K562 (cell line): ENCODE measurements around the gene PPP1R12B. TPM values are rescaled to one million over a fixed set of nuclear protein-coding genes. Genes with fewer than 3 reads are reported as not detected.
A peak's percentile ranks its signal among the peaks of the same experiment; 100 is the strongest.

ENCODE experiments used
- ATAC-seq: fragments of 200-7000 bp; cut with Tn5 transposase; 3 replicates; pipeline ENCODE4 v1.9.1; 2020; ENCODE audit warnings: moderate library complexity
- BruUV-seq: library from RNA; stranded (reverse); fragments of 400-500 nt; replicated peaks from 2 replicates; lab custom pipeline; 2021; lab: Mats Ljungman, UMichigan
- CTCF ChIA-PET: fragments of 300-600 bp; formaldehyde crosslinking; extraction: SDS; loops from one replicate; lab custom pipeline; 2021; ENCODE audit warnings: low intra/inter-chr PET ratio; lab: Yijun Ruan, JAX
- POLR2A ChIA-PET: fragments of 300-600, 350-650 bp; sonication (Branson Sonifier 250); formaldehyde crosslinking; extraction: SDS; loops from one replicate; lab custom pipeline; 2021; ENCODE audit warnings: antibody characterized with exemption, inconsistent platforms; lab: Yijun Ruan, JAX
- DNase-seq, 4 experiments: peaks; one replicate each; pipeline versions ENCODE4 v3.0.0 to v3.0.0-alpha.2; 2011 to 2018; ENCODE audit warnings: low spot score in 3 of 4, mixed read lengths in 3 of 4; ENCODE audit errors: extremely low read depth in 1 of 4
- FAIRE-seq: peaks from 2 replicates; lab custom pipeline; 2011; peaks lifted over from hg19 to GRCh38; lab: Jason Lieb, UNC
- H2AFZ ChIP-seq: 2 replicates; pipeline ENCODE4 v1.6.0; 2011; ENCODE audit warnings: low read depth, low read length, control low read depth, inconsistent platforms
- H3K27ac ChIP-seq: fragments of 200-600 bp; 3 replicates; pipeline ENCODE4 v1.8.0; 2011; ENCODE audit warnings: low read depth, mild to moderate bottlenecking, control low read depth, inconsistent platforms, low read length, moderate library complexity, mixed read lengths; ENCODE audit errors: extremely low read depth
- H3K27me3 ChIP-seq, 2 experiments: fragments of 300-600 bp in 1 of 2; 2 replicates in 1 of 2; 3 replicates in 1 of 2; pipeline versions ENCODE4 v1.6.0 to v1.8.0; 2011; ENCODE audit warnings: inconsistent platforms in 2 of 2, low read length in 2 of 2, mild to moderate bottlenecking in 1 of 2, mixed read lengths in 1 of 2, moderate library complexity in 1 of 2; ENCODE audit not compliant: control insufficient read depth in 2 of 2, insufficient read depth in 2 of 2
- H3K36me3 ChIP-seq: fragments of 300-600 bp; 3 replicates; pipeline ENCODE4 v1.8.0; 2011; ENCODE audit warnings: mild to moderate bottlenecking, low read length, inconsistent platforms; ENCODE audit not compliant: control insufficient read depth, insufficient read depth
- H3K4me1 ChIP-seq, 2 experiments: fragments of 200-600 bp in 1 of 2; replicated peaks in 1 of 2; 2 replicates in 1 of 2; 3 replicates in 1 of 2; pipeline versions ENCODE4 v1.5.1 to v1.8.0; 2011; ENCODE audit warnings: inconsistent platforms in 2 of 2, low read length in 2 of 2, mild to moderate bottlenecking in 1 of 2, mixed read lengths in 1 of 2, moderate library complexity in 1 of 2; ENCODE audit not compliant: control insufficient read depth in 2 of 2, insufficient read depth in 2 of 2
- H3K4me2 ChIP-seq: 2 replicates; pipeline ENCODE4 v1.6.1; 2011; ENCODE audit warnings: low read length, control low read depth, inconsistent platforms, mixed read lengths; ENCODE audit not compliant: insufficient read depth
- H3K4me3 ChIP-seq: fragments of 200-600 bp; sonication (generic), shearing (Covaris generic); 2 replicates; pipeline ENCODE4 v1.5.1; 2016; ENCODE audit warnings: control low read depth, inconsistent platforms
- H3K79me2 ChIP-seq: fragments of 200-600 bp; 3 replicates; pipeline ENCODE4 v1.8.0; 2011; ENCODE audit warnings: low read length, inconsistent platforms; ENCODE audit not compliant: control insufficient read depth, insufficient read depth
- H3K9ac ChIP-seq, 2 experiments: 2 replicates each; pipeline versions ENCODE4 v1.6.0 to v1.6.1; 2011; ENCODE audit warnings: low read depth in 2 of 2, low read length in 2 of 2, control low read depth in 1 of 2, inconsistent platforms in 1 of 2, mild to moderate bottlenecking in 1 of 2, mixed read lengths in 1 of 2; ENCODE audit not compliant: insufficient read depth in 1 of 2
- H3K9me1 ChIP-seq: one replicate; pipeline ENCODE4 v1.6.0; 2011; ENCODE audit warnings: inconsistent platforms, mild to moderate bottlenecking, low read length, moderate library complexity; ENCODE audit not compliant: control insufficient read depth, insufficient read depth
- H3K9me3 ChIP-seq: replicated peaks from 2 replicates; pipeline ENCODE4 v1.5.1; 2011; ENCODE audit warnings: low read depth, low read length, inconsistent platforms; ENCODE audit not compliant: control insufficient read depth, insufficient read depth
- H4K20me1 ChIP-seq: replicated peaks from 2 replicates; pipeline ENCODE4 v1.6.1; 2011; ENCODE audit warnings: low read length, inconsistent platforms, mixed read lengths; ENCODE audit not compliant: control insufficient read depth, insufficient read depth
- FOXA1 ChIP-seq: fragments of 450-650 bp; IDR thresholded peaks from 2 replicates; pipeline ENCODE4 v1.6.1; 2016; ENCODE audit warnings: mild to moderate bottlenecking, borderline replicate concordance
- KDM1A ChIP-seq, 2 experiments: fragments of 450-650 bp; IDR thresholded peaks; 2 replicates each; pipeline ENCODE4 v1.6.1; 2016; ENCODE audit warnings: mild to moderate bottlenecking in 2 of 2
- SUPT5H ChIP-seq: fragments of 450-650 bp; IDR thresholded peaks from 2 replicates; pipeline ENCODE4 v1.6.1; 2016
- WGBS: fragments of 100-300 bp; shearing (Covaris generic); methylation state at CpG from one replicate; pipeline ENCODE4 v1.1.6; 2016; ENCODE audit warnings: low coverage, mixed read lengths; ENCODE audit not compliant: insufficient coverage; ENCODE audit errors: missing lambda C conversion rate; 5-methylcytosine and 5-hydroxymethylcytosine counted together
- in situ Hi-C: fragments of 300-500 bp; cut with MboI; formaldehyde crosslinking; loops from 4 replicates; pipeline ENCODE4 v1.15.0; 2018; ENCODE audit warnings: inconsistent platforms, mixed read lengths
- intact Hi-C: fragments of 100-400 bp; cut with micrococcal nuclease; formaldehyde crosslinking; loops from 2 replicates; pipeline ENCODE4 v1.14.2; 2022
- polyA plus RNA-seq, 8 experiments: library from polyadenylated mRNA; depleted of rRNA in 4 of 8; stranded (reverse) in 5 of 8; unstranded in 3 of 8; fragments of >200 nt; fragmentation: Nextera tagmentation in 2 of 8; fragmentation: Illumina TruSeq in 1 of 8; extraction: Ambion mirVana in 2 of 8; extraction: Trizol in 1 of 8; gene quantifications; 2 replicates each; pipeline versions ENCODE4 v1.2.1 to v1.2.3, GENCODE V29; 2011 to 2014; ENCODE audit warnings: inconsistent platforms in 1 of 8, missing spikeins in 1 of 8
- total RNA-seq, 7 experiments: library from RNA; depleted of rRNA in 6 of 7; stranded (reverse); fragments of >200 nt in 6 of 7; fragmentation: Illumina TruSeq in 2 of 7; extraction: Trizol in 2 of 7; gene quantifications; 2 replicates each; pipeline versions ENCODE4 v1.2.1 to v1.2.3, GENCODE V29; 2011 to 2021; ENCODE audit warnings: low replicate concordance in 1 of 7
- TF ChIP-seq, protein P1 (sequence below): fragments of 450-650 bp; IDR thresholded peaks from 2 replicates; pipeline ENCODE4 v1.6.1; 2014; ENCODE audit warnings: low read depth, mild to moderate bottlenecking, moderate library complexity, borderline replicate concordance

The PPP1R12B gene
- total and polyA plus RNA-seq, 9 of the 15 experiments (the other 6 are each of a cell fraction or from before 2014, with no cell fraction given): 0.73 to 16.9 (median 13.6) TPM

- no peaks in the 10 kb centered on the region for H3K27me3 ChIP-seq
- DNase-seq: no peak
- no TSS peak for BruUV-seq
- no peaks in the 10 kb centered on the region for H3K79me2 ChIP-seq
- no peaks in the 10 kb centered on the region for H4K20me1 ChIP-seq
- H3K9ac ChIP-seq: no peak overlapping the region
- no peak overlapping the region for H2AFZ ChIP-seq
- ATAC-seq: no peak
- H3K4me2 ChIP-seq: no peak overlapping the region
- H3K4me1 ChIP-seq: peaks cover 0 to 10% of the 10 kb centered on the region in 2 experiments; a peak in 2 of 5 replicates
- no peak overlapping the region for H3K27ac ChIP-seq
- peak in 1 of 2 experiments; percentile 19; a peak in 1 of 4 replicates for TF ChIP-seq KDM1A (IDR thresholded peaks at IDR 0.05)
- TF ChIP-seq FOXA1: no peak
- TF ChIP-seq SUPT5H: no peak
- TF ChIP-seq, protein P1, sequence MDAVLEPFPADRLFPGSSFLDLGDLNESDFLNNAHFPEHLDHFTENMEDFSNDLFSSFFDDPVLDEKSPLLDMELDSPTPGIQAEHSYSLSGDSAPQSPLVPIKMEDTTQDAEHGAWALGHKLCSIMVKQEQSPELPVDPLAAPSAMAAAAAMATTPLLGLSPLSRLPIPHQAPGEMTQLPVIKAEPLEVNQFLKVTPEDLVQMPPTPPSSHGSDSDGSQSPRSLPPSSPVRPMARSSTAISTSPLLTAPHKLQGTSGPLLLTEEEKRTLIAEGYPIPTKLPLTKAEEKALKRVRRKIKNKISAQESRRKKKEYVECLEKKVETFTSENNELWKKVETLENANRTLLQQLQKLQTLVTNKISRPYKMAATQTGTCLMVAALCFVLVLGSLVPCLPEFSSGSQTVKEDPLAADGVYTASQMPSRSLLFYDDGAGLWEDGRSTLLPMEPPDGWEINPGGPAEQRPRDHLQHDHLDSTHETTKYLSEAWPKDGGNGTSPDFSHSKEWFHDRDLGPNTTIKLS: no peak
- in situ Hi-C loops (no loop called here), intact Hi-C loops (loop anchor here (5.0 kb wide), 1 partner anchor 139 kb away; no protein-coding TSS in a partner anchor)
- H3K36me3 ChIP-seq: peaks cover 14% of the 10 kb centered on the region; the same call in 1 of the 3 replicates
- no peak overlapping the region for H3K4me3 ChIP-seq
- CTCF ChIA-PET: interaction anchor here (0.6 kb wide), 1 partner anchor 295 kb away, joined by 3 read pairs; no protein-coding TSS in a partner anchor
- POLR2A ChIA-PET: interaction anchor here (0.6 to 1.2 kb wide), 3 partner anchors 9 to 606 kb away, joined by 3 read pairs; no protein-coding TSS in a partner anchor
- WGBS: 55% methylated on average over 4 of the region's 4 CpGs
- no peaks in the 10 kb centered on the region for H3K9me3 ChIP-seq
- no peak for FAIRE-seq
- H3K9me1 ChIP-seq: no peaks in the 10 kb centered on the region
These were observed 229.6 kb downstream of the PPP1R12B start for GRCh38 chr1:202578001-202578504.
